Ovary (tissue), 3 donors: ENCODE data around the gene KRT78.

Experiments
- CTCF ChIP-seq, 3 donors: fragments of 450-650 bp in 2 of 3; fragments of 200-600 bp in 1 of 3; IDR thresholded peaks; one replicate each; pipeline versions ENCODE4 v1.5.1 to v1.8.0; 2016 to 2022; ENCODE audit warnings: antibody characterized with exemption in 3 of 3, mild to moderate bottlenecking in 1 of 3
- EP300 ChIP-seq: sonication (generic); formaldehyde crosslinking; IDR thresholded peaks from one replicate; pipeline ENCODE4 v1.6.1; 2017; ENCODE audit warnings: antibody characterized with exemption
- POLR2A ChIP-seq: fragments of 450-650 bp; IDR thresholded peaks from one replicate; pipeline ENCODE4 v1.6.1; 2017; ENCODE audit warnings: antibody characterized with exemption, mild to moderate bottlenecking, moderate library complexity
- donor health status: DM: no; HTN: no; CAD: no.

- TF ChIP-seq POLR2A (no peak), CTCF (IDR thresholded peaks at IDR 0.05) (no peak), EP300 (no peak)
Observed at GRCh38 chr12:52874573-52875435, 26.0 kb upstream of the KRT78 start.
